Effector memory CD8-positive, alpha-beta T cell (primary cell): ENCODE results near the gene RABGAP1L.
A peak's percentile ranks its signal among the peaks of the same experiment; 100 is the strongest.

Experiments used
- ATAC-seq: fragments of 150-1000 bp; cut with Tn5 transposase; replicated peaks from 2 replicates; pipeline ENCODE4 v1.10.0; 2021; ENCODE audit warnings: mild to moderate bottlenecking, moderate library complexity
- DNase-seq, 3 experiments: peaks; one replicate each; pipeline ENCODE4 v3.0.0; 2021
- H3K27ac Mint-ChIP-seq, 2 donors: one replicate each; pipeline ENCODE4 v1.8.0; 2022; ENCODE audit warnings: mild to moderate bottlenecking in 2 of 2, mixed read lengths in 2 of 2, moderate library complexity in 2 of 2
- H3K27me3 Mint-ChIP-seq, 2 donors: one replicate each; pipeline ENCODE4 v1.8.0; 2022; ENCODE audit warnings: mixed read lengths in 2 of 2
- H3K36me3 Mint-ChIP-seq: one replicate; pipeline ENCODE4 v1.8.0; 2022; ENCODE audit warnings: mild to moderate bottlenecking, moderate library complexity, mixed read lengths; ENCODE audit not compliant: insufficient read depth
- H3K4me1 Mint-ChIP-seq, 2 donors: one replicate each; pipeline ENCODE4 v1.8.0; 2022; ENCODE audit warnings: low read depth in 2 of 2, mixed read lengths in 2 of 2
- H3K4me3 Mint-ChIP-seq, 2 donors: one replicate each; pipeline ENCODE4 v1.8.0; 2022; ENCODE audit warnings: mild to moderate bottlenecking in 2 of 2, mixed read lengths in 2 of 2, moderate library complexity in 2 of 2
- H3K9me3 Mint-ChIP-seq, 2 donors: one replicate each; pipeline ENCODE4 v1.8.0; 2022; ENCODE audit warnings: mixed read lengths in 2 of 2

RABGAP1L gene

GRCh38 chr1:174719194-174719593 is 559.9 kb downstream of the RABGAP1L start:
- Mint-ChIP-seq H3K36me3 (peaks cover 3% of the 10 kb centered on the region), H3K27ac (no peak overlapping the region), H3K9me3 (no peaks in the 10 kb centered on the region), H3K4me3 (no peak overlapping the region), H3K4me1 (peaks cover 1 to 5% of the 10 kb centered on the region in 2 donors), H3K27me3 (no peaks in the 10 kb centered on the region)
- DNase-seq (no peak), ATAC-seq (no peak)

- Mint-ChIP-seq H3K4me3 (no peak overlapping the region), H3K4me1 (peaks cover 4 to 5% of the 10 kb centered on the region in 2 donors), H3K9me3 (no peaks in the 10 kb centered on the region), H3K27ac (no peak overlapping the region), H3K27me3 (no peaks in the 10 kb centered on the region), H3K36me3 (no peaks in the 10 kb centered on the region)
- DNase-seq (no peak), ATAC-seq (no peak)
Observed at GRCh38 chr1:174720618-174721017, 561.3 kb downstream of the RABGAP1L start.

GRCh38 chr1:174721246-174721645 is 561.9 kb downstream of the RABGAP1L start:
- no peaks in the 10 kb centered on the region for H3K27me3 Mint-ChIP-seq
- no peaks in the 10 kb centered on the region for H3K36me3 Mint-ChIP-seq
- ATAC-seq, result no peak
- no peaks in the 10 kb centered on the region for H3K9me3 Mint-ChIP-seq
- peaks cover 4 to 5% of the 10 kb centered on the region in 2 donors for H3K4me1 Mint-ChIP-seq
- DNase-seq, result no peak
- H3K4me3 Mint-ChIP-seq, result no peak overlapping the region
- no peak overlapping the region for H3K27ac Mint-ChIP-seq

GRCh38 chr1:174723816-174724215 is 564.5 kb downstream of the RABGAP1L start:
- H3K4me1 Mint-ChIP-seq, result peaks cover 0 to 4% of the 10 kb centered on the region in 2 donors
- ATAC-seq, result no peak
- no peak overlapping the region for H3K27ac Mint-ChIP-seq
- no peaks in the 10 kb centered on the region for H3K36me3 Mint-ChIP-seq
- no peak for DNase-seq
- H3K4me3 Mint-ChIP-seq, result no peak overlapping the region
- H3K9me3 Mint-ChIP-seq, result no peaks in the 10 kb centered on the region
- no peaks in the 10 kb centered on the region for H3K27me3 Mint-ChIP-seq

- Mint-ChIP-seq H3K9me3 (no peaks in the 10 kb centered on the region), H3K4me1 (peaks cover 0 to 4% of the 10 kb centered on the region in 2 donors), H3K27ac (no peak overlapping the region), H3K36me3 (no peaks in the 10 kb centered on the region), H3K27me3 (no peaks in the 10 kb centered on the region), H3K4me3 (no peak overlapping the region)
- ATAC-seq, result no peak
- DNase-seq, result no peak
Observed at GRCh38 chr1:174724219-174724618, 564.9 kb downstream of the RABGAP1L start.

GRCh38 chr1:174726167-174726879 is 567.0 kb downstream of the RABGAP1L start:
- ATAC-seq, result no peak
- Mint-ChIP-seq H3K27ac (no peak overlapping the region), H3K36me3 (no peaks in the 10 kb centered on the region), H3K4me3 (no peak overlapping the region), H3K4me1 (peaks cover 0 to 3% of the 10 kb centered on the region in 2 donors), H3K9me3 (no peaks in the 10 kb centered on the region), H3K27me3 (no peaks in the 10 kb centered on the region)
- no peak for DNase-seq

GRCh38 chr1:174726880-174727585 is 567.7 kb downstream of the RABGAP1L start:
- H3K27ac Mint-ChIP-seq, result no peak overlapping the region
- DNase-seq (no peak), ATAC-seq (no peak)
- peaks cover 0 to 3% of the 10 kb centered on the region in 2 donors for H3K4me1 Mint-ChIP-seq
- no peaks in the 10 kb centered on the region for H3K36me3 Mint-ChIP-seq
- no peaks in the 10 kb centered on the region for H3K27me3 Mint-ChIP-seq
- no peak overlapping the region for H3K4me3 Mint-ChIP-seq
- H3K9me3 Mint-ChIP-seq, result no peaks in the 10 kb centered on the region

GRCh38 chr1:174734270-174734669 is 575.0 kb downstream of the RABGAP1L start:
- H3K27me3 Mint-ChIP-seq, result no peaks in the 10 kb centered on the region
- H3K9me3 Mint-ChIP-seq, result no peaks in the 10 kb centered on the region
- H3K4me3 Mint-ChIP-seq, result no peak overlapping the region
- peaks cover under 1 to 5% of the 10 kb centered on the region in 2 donors for H3K4me1 Mint-ChIP-seq
- peaks cover 4% of the 10 kb centered on the region for H3K36me3 Mint-ChIP-seq
- ATAC-seq (no peak), DNase-seq (no peak)
- no peak overlapping the region for H3K27ac Mint-ChIP-seq

- Mint-ChIP-seq H3K9me3 (no peaks in the 10 kb centered on the region), H3K27me3 (no peaks in the 10 kb centered on the region), H3K4me3 (no peak overlapping the region), H3K27ac (no peak overlapping the region), H3K4me1 (peaks cover 7 to 20% of the 10 kb centered on the region in 2 donors), H3K36me3 (peaks cover 14% of the 10 kb centered on the region)
- ATAC-seq (no peak), DNase-seq (no peak)
Observed at GRCh38 chr1:174736831-174737230, 577.5 kb downstream of the RABGAP1L start.

- no peaks in the 10 kb centered on the region for H3K27me3 Mint-ChIP-seq
- ATAC-seq, result no peak
Observed at GRCh38 chr1:174740249-174740968, 581.1 kb downstream of the RABGAP1L start.

GRCh38 chr1:174742805-174743653 is 583.7 kb downstream of the RABGAP1L start:
- Mint-ChIP-seq H3K27me3 (no peaks in the 10 kb centered on the region), H3K27ac (no peak overlapping the region), H3K4me1 (peaks cover 4 to 28% of the 10 kb centered on the region in 2 donors), H3K36me3 (peaks cover 11% of the 10 kb centered on the region), H3K9me3 (no peaks in the 10 kb centered on the region), H3K4me3 (no peak overlapping the region)
- no peak for ATAC-seq
- no peak for DNase-seq

More at GRCh38 chr1:174740249-174740968, 581.1 kb downstream of the RABGAP1L start:
- no peak overlapping the region for H3K4me3 Mint-ChIP-seq
- H3K9me3 Mint-ChIP-seq, result no peaks in the 10 kb centered on the region
- H3K27ac Mint-ChIP-seq, result peak overlapping the region; percentile 54 to 70
- peaks cover 5 to 28% of the 10 kb centered on the region in 2 donors for H3K4me1 Mint-ChIP-seq
- DNase-seq, result no peak
- H3K36me3 Mint-ChIP-seq, result peaks cover 15% of the 10 kb centered on the region

GRCh38 chr1:174743654-174744561 is 584.6 kb downstream of the RABGAP1L start:
- DNase-seq (no peak), ATAC-seq (peak; percentile 53)
- Mint-ChIP-seq H3K4me1 (peaks cover 4 to 32% of the 10 kb centered on the region in 2 donors), H3K27ac (peak overlapping the region in 1 of 2 donors; percentile 25), H3K27me3 (no peaks in the 10 kb centered on the region), H3K36me3 (peaks cover 11% of the 10 kb centered on the region), H3K9me3 (no peaks in the 10 kb centered on the region), H3K4me3 (no peak overlapping the region)
